Calu3 (cell line): ENCODE measurements around the gene ZCCHC3. TPM values are rescaled to one million over a fixed set of nuclear protein-coding genes. Genes with fewer than 3 reads are reported as not detected.
A peak's percentile ranks its signal among the peaks of the same experiment; 100 is the strongest.

Experiments
- BruUV-seq: library from RNA; stranded (reverse); fragments of 400-500 nt; replicated peaks from 2 replicates; lab custom pipeline; 2021; lab: Mats Ljungman, UMichigan
- CTCF ChIA-PET: fragments of 300-600 bp; sonication (Branson Sonifier 250); formaldehyde crosslinking; loops from one replicate; lab custom pipeline; 2022; ENCODE audit warnings: antibody characterized with exemption; lab: Charles Lee
- DNase-seq: peaks from one replicate; pipeline ENCODE4 v3.0.0; 2022
- H3K27ac Mint-ChIP-seq: one replicate; pipeline ENCODE4 v1.8.0; 2022; ENCODE audit warnings: mixed read lengths; ENCODE audit not compliant: unreplicated experiment
- H3K27me3 Mint-ChIP-seq: one replicate; pipeline ENCODE4 v1.8.0; 2022; ENCODE audit warnings: mixed read lengths; ENCODE audit not compliant: unreplicated experiment
- H3K36me3 Mint-ChIP-seq: one replicate; pipeline ENCODE4 v1.8.0; 2022; ENCODE audit warnings: mild to moderate bottlenecking, moderate library complexity, mixed read lengths; ENCODE audit not compliant: insufficient read depth, unreplicated experiment
- H3K4me1 Mint-ChIP-seq: one replicate; pipeline ENCODE4 v1.8.0; 2022; ENCODE audit warnings: mild to moderate bottlenecking, low read depth, mixed read lengths; ENCODE audit not compliant: unreplicated experiment
- H3K4me3 Mint-ChIP-seq: one replicate; pipeline ENCODE4 v1.8.0; 2022; ENCODE audit warnings: mild to moderate bottlenecking, low read depth, moderate library complexity, mixed read lengths; ENCODE audit not compliant: unreplicated experiment
- H3K9me3 Mint-ChIP-seq: one replicate; pipeline ENCODE4 v1.8.0; 2022; ENCODE audit warnings: low read depth, mixed read lengths; ENCODE audit not compliant: unreplicated experiment
- CTCF ChIP-seq: fragments of 200-600 bp; IDR thresholded peaks from one replicate; pipeline ENCODE4 v1.8.0; 2022; ENCODE audit warnings: antibody characterized with exemption; ENCODE audit not compliant: unreplicated experiment
- intact Hi-C: fragments of 100-400 bp; cut with micrococcal nuclease; formaldehyde crosslinking; loops from one replicate; pipeline ENCODE4 v1.10.0; 2022; ENCODE audit not compliant: unreplicated experiment
- total RNA-seq: library from RNA; stranded (reverse); gene quantifications from 2 replicates; pipeline ENCODE4 v1.2.3, GENCODE V29; 2022

The ZCCHC3 gene
- total RNA-seq, 1 experiment from 2014 or later, result 10.9 TPM

GRCh38 chr20:346640-347316 lies 49.4 kb downstream of the ZCCHC3 start, which contains the start of gene NRSN2:
Gene NRSN2, plus strand, starts transcription at chr20:347111. Its CDS starts 2,533 bp downstream, at chr20:349644.
- intact Hi-C loops, result no loop called here
- peaks cover 12% of the 10 kb centered on the region for H3K4me1 Mint-ChIP-seq
- DNase-seq, result no peak
- no peak for TF ChIP-seq CTCF
- BruUV-seq, result no TSS peak
- H3K4me3 Mint-ChIP-seq, result peak within 1 kb of the TSS; percentile 83
- H3K27me3 Mint-ChIP-seq, result no peaks in the 10 kb centered on the region
- H3K9me3 Mint-ChIP-seq, result peaks cover 5% of the 10 kb centered on the region
- peaks cover 29% of the 10 kb centered on the region for H3K36me3 Mint-ChIP-seq
- H3K27ac Mint-ChIP-seq, result peak within 1 kb of the TSS; percentile 54
- CTCF ChIA-PET, result interaction anchor here (1.4 kb wide), 1 partner anchor 8 kb away, joined by 3 read pairs; no protein-coding TSS in a partner anchor

DNA sequence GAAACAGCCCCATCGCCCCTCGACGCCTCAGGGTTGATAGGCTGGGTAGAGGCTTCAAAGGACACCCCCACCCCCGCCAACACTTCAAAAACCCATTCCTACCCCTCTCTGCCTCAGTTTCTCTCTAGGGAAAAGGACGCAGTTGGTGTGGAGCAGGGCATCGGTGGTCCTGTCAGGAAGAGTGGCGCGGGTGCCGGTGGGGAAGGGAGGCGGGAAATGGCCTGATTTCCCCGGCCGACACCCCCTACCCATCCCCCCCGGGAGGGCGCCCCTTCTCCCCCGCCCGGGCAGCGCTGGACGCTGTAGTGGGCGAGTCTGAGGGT lies 49.9 kb downstream of the ZCCHC3 start:
- H3K36me3 Mint-ChIP-seq, result peaks cover 26% of the 10 kb centered on the region
- H3K9me3 Mint-ChIP-seq, result peaks cover 5% of the 10 kb centered on the region
- H3K27ac Mint-ChIP-seq, result no peak overlapping the region
- H3K27me3 Mint-ChIP-seq, result no peaks in the 10 kb centered on the region
- TF ChIP-seq CTCF, result no peak
- H3K4me3 Mint-ChIP-seq, result peak overlapping the region; percentile 83
- H3K4me1 Mint-ChIP-seq, result peaks cover 16% of the 10 kb centered on the region
- no TSS peak for BruUV-seq
- DNase-seq, result no peak
- intact Hi-C loops, result no loop called here
- CTCF ChIA-PET, result no interaction called here

GRCh38 chr20:347640-348484 lies 50.5 kb downstream of the ZCCHC3 start:
- BruUV-seq, result no TSS peak
- H3K4me3 Mint-ChIP-seq, result peak overlapping the region; percentile 83

More at GRCh38 chr20:347640-348484, 50.5 kb downstream of the ZCCHC3 start:
- peaks cover 26% of the 10 kb centered on the region for H3K36me3 Mint-ChIP-seq
- no peaks in the 10 kb centered on the region for H3K27me3 Mint-ChIP-seq
- peaks cover 21% of the 10 kb centered on the region for H3K4me1 Mint-ChIP-seq
- peaks cover 5% of the 10 kb centered on the region for H3K9me3 Mint-ChIP-seq
- intact Hi-C loops, result no loop called here
- peak overlapping the region; percentile 54 for H3K27ac Mint-ChIP-seq
- TF ChIP-seq CTCF, result no peak
- CTCF ChIA-PET, result no interaction called here
- DNase-seq, result peak; percentile 60
